Measurements from ENCODE around the gene LRCH1.

Gene LRCH1

GRCh38 chr13:46595136-46595884 lies 42.3 kb downstream of the LRCH1 start:
- DNase-seq: no peak

GRCh38 chr13:46595885-46596275 lies 42.9 kb downstream of the LRCH1 start:
- DNase-seq: no peak

- DNase-seq: no peak
Measured at GRCh38 chr13:46596466-46596865, 43.5 kb downstream of the LRCH1 start.

GRCh38 chr13:46598140-46598819 lies 45.3 kb downstream of the LRCH1 start:
- DNase-seq: no peak

GRCh38 chr13:46598820-46599180 lies 45.8 kb downstream of the LRCH1 start:
- no peak for DNase-seq

- no peak for DNase-seq
Measured at GRCh38 chr13:46600943-46601311, 48.0 kb downstream of the LRCH1 start.

- DNase-seq: no peak
Measured at GRCh38 chr13:46602531-46602930, 49.6 kb downstream of the LRCH1 start.

- no peak for DNase-seq
Measured at GRCh38 chr13:46603165-46603603, 50.2 kb downstream of the LRCH1 start.

GRCh38 chr13:46604226-46604990 lies 51.4 kb downstream of the LRCH1 start:
- no peak for DNase-seq

GRCh38 chr13:46605076-46605824 lies 52.3 kb downstream of the LRCH1 start:
- DNase-seq: no peak

- DNase-seq: no peak
Measured at GRCh38 chr13:46605825-46606554, 53.0 kb downstream of the LRCH1 start.

GRCh38 chr13:46606970-46607369 lies 54.0 kb downstream of the LRCH1 start:
- no peak for DNase-seq

- DNase-seq: no peak
Measured at GRCh38 chr13:46607768-46608564, 55.0 kb downstream of the LRCH1 start.

- no peak for DNase-seq
Measured at GRCh38 chr13:46609052-46609451, 56.1 kb downstream of the LRCH1 start.

- no peak for DNase-seq
Measured at GRCh38 chr13:46609726-46610125, 56.8 kb downstream of the LRCH1 start.

- DNase-seq: no peak
Measured at GRCh38 chr13:46612267-46612666, 59.3 kb downstream of the LRCH1 start.

GRCh38 chr13:46613409-46614049 lies 60.6 kb downstream of the LRCH1 start:
- DNase-seq: no peak

GRCh38 chr13:46614582-46614981 lies 61.6 kb downstream of the LRCH1 start:
- DNase-seq: no peak

GRCh38 chr13:46615888-46616531 lies 63.0 kb downstream of the LRCH1 start:
- DNase-seq: no peak

GRCh38 chr13:46617229-46617721 lies 64.3 kb downstream of the LRCH1 start:
- DNase-seq: no peak

Data from NK-92 treated with Interleukin-12 subunit alpha and Interleukin-12 subunit beta, amount 100 ng/mL, for 24 hours (cell line).